ENCODE measurements around the gene NIPBL.

DNA sequence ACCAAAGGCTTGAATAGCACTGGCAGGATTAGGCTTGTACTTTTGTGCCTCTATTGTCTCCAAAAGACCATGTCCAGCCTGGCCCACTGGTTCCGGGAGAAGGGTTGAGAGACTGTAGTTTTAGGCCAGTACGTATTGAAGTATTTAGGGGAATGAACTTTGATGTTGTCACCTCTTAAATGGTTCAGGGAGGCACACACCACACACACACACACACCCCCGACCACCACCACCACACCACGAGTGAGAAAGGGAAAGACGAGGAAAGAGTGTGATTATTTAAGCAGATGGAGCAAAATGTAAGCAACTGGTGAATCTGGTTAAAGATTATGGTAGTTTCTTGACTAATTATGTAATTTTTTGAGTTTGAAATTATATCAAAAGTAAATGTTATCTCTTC, 61.6 kb downstream of the NIPBL start:
- TF ChIP-seq, protein P1, sequence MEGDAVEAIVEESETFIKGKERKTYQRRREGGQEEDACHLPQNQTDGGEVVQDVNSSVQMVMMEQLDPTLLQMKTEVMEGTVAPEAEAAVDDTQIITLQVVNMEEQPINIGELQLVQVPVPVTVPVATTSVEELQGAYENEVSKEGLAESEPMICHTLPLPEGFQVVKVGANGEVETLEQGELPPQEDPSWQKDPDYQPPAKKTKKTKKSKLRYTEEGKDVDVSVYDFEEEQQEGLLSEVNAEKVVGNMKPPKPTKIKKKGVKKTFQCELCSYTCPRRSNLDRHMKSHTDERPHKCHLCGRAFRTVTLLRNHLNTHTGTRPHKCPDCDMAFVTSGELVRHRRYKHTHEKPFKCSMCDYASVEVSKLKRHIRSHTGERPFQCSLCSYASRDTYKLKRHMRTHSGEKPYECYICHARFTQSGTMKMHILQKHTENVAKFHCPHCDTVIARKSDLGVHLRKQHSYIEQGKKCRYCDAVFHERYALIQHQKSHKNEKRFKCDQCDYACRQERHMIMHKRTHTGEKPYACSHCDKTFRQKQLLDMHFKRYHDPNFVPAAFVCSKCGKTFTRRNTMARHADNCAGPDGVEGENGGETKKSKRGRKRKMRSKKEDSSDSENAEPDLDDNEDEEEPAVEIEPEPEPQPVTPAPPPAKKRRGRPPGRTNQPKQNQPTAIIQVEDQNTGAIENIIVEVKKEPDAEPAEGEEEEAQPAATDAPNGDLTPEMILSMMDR (IDR thresholded peaks at IDR 0.05) = no peak
- TF ChIP-seq POLR2A (IDR thresholded peaks at IDR 0.05) = no peak
